GM18511 (cell line): ENCODE data around the gene STPG3.
A peak's percentile ranks its signal among the peaks of the same experiment; 100 is the strongest.

Experiments
- ATAC-seq: cut with Tn5 transposase; IDR thresholded peaks from one replicate; pipeline ENCODE4 v1.9.1; 2021; ENCODE audit warnings: mild to moderate bottlenecking, moderate library complexity; ENCODE audit not compliant: unreplicated experiment

STPG3 gene

DNA sequence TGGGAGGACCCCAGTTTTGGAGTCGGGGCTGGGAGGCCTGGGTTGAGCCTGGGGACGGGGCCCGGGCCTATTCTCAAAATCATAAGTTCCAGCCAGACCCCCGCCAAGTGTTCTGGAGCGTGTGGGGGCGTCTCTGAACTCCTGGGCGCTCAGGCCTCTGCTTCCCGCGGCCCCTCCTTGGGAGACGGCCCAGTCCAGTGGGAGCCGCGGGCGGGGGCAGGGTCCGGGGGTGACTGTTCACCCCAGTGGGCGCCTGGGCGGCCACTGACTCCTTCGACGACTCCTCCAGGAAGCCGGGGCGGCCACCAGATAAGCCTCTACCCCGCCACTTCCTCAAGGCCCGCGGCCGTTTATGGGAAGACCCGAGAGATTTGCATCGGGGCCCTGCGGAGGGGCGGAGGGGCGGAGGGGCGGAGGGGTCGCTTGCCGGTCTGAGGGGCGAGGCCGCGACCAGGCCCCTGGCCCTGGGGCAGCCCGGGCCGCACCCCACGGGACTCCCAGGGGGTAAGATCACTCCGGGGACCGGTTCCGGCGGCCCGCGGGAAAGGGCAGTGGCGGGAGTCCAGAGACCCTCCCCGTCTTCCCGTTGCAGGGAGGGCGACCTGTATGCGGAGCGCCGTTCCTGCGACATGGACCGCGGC lies 27.1 kb downstream of the STPG3 start:
- ATAC-seq = peak; percentile 9

DNA sequence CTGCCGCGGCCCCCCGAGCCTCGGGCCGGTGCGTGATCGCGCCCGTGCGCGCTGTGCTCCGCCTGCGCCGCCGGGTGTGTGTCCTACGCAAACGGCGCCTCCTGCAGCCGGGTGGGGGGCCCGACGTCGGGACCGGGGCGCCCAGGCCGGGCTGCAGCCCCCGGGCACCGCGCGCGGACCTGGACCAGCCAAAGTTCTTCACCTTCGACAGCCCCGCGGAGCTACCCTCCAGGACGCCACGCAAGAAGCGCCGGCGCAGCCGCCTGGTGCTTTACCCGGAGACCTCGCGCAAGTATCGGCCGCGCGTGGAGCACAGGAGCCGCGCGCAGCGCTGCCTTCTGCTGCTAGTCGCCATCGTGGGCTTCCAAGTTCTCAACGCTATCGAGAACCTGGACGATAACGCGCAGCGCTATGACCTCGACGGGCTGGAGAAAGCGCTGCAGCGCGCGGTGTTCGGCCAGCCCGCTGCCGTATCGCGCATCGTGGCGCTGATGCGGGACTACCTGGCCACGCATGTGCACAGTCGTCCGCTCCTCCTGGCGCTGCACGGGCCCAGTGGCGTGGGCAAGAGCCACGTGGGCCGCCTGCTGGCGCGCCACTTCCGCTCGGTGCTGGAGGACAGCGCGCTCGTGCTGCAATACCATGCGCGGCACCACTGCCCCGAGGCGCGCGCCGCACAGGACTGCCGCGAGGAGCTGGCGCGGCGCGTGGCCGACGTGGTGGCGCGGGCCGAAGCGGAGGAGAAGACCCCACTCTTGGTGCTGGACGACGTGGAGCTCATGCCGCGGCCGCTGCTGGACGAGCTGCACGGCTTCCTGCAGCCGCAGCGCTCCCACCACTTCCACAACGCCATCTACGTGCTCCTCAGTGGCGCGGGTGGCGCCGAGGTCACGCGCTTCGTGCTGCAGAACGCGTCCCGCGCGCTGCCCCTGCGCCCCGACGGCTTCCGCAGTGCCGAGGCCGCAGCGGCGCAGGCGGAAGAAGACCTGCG lies 27.9 kb downstream of the STPG3 start:
- no peak for ATAC-seq

DNA sequence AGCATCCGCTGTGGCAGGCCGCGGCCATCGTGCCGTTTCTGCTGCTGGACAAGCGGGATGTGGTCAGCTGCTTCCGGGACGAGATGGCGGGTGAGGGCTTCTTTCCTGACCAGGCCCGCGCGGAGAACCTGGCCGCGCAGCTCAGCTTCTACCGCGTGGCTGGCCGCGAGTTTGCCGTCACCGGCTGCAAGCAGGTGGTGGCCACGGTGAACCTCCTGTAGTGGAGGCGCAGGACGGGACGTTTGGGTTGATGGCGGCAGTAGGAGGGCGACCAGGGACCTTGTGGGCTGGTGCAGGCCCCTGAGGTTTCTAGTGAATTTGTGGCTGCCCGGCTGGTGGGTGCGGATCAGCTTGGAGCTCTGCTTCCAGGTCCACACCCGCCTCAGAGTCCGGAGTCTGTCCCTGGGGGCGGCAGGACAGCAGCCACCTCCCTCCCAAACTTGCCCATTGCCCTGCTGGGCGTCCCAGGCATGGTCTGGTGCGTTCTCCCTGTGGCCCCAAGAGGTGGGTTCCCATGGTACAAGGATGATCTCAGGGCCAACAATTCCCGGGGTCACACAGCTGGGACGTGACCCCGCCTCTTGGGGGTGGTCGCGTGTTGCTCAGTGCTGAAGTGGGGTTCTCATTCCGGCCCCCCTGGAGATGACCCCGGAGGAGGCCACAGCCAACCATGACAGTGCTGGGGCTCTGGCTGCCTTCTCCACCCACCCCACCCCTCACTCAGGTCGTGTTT lies 28.8 kb downstream of the STPG3 start:
- no peak for ATAC-seq

DNA sequence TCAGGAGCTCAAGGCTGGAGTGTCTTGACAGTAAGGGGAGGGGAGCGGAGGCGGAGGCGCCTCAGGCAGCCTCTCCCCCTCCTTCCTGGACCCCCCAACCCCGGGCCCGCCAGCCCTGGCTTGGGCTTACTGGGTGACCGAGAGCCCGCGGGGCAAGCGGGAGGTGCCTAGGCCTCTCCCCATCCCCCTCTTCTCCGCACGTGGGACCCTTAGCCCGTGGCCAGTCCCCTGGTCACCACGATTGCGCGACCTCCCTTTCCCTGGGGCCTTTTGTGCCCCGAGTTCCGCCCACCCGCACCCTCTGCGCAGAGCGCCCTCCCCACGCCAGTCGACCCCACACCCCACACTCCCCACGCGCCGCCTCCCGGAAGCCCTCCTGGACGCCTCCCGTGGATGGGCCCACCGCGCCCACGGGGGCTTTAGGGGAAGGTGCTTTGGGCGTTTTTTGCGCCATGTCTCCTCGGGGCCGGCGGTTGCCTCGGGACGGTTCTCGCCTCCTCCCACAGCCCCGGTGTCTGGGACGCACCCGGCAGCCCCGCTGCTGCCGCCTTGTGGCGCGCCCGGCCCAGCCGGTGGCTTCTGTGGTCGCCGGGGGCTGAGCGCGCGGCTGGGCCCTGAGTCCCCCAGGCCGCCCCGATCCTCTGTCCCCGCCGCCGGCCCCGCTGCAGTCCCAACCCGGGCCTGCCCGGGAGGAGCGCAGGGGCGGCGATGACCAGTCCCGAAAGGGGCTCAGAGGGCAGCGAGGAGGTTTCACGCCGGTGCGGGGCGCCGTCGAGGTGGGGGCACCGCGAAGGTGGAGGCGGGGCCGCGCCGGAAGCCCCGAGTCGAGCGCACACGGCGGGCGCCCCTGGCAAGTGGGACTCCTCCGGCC lies 29.6 kb downstream of the STPG3 start:
- no peak for ATAC-seq

DNA sequence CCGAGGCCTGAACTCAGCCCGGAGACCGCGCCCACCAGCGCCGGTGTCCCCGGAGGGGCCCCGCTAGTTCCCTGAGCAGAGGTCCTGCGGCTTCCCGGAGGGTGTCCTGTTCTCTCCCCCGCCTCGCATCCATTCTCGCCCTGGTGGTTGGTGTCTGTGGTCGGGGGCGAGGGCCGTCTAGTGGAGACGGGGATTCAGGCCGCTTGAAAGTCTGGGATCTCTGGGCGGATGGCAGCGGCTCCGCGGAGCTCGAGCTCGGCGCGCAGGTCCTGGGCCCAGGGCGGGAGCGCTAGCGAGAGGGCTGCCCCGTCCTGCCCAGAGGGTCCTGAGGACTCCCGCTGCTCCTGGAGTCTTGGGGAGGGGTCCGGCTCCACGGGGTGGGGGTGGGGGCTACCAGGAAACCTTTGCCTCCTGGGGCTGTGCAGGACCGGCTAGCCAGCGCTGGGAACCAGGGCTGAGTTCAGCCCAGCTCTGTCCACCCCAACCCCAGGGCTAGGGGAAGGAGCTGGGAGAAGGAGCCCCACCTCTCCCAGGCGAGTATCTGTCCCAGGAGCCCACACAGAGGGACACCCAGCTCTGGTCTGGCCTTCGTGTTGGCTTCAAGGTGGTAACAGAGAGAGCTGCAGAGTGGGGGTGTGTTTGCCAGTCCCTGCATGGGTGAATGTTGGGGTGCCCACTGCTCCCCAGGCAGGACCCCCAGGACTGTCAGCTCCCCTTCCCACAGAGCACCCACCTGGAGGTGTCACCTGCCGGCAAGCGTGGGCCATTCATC lies 30.4 kb downstream of the STPG3 start:
- no peak for ATAC-seq

DNA sequence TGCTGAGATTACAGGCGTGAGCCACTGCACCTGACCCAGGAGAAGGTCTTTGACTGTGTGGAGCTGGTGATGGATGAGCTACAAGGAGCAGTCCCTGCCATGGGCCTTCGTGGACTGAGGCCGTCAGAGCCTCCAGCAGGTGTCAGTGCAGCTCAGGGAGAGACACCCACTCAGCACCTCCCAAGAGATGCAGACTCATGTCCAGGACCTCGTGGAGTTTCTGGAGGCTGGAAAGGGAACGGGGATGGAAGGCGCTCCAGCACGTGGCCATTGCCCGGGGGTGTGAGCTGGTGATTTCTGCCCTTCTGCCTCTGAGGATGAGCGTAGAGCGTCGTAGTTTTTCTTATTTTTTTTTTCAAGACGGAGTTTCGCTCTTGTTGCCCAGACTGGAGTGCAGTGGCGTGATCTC lies 35.9 kb downstream of the STPG3 start:
- no peak for ATAC-seq

DNA sequence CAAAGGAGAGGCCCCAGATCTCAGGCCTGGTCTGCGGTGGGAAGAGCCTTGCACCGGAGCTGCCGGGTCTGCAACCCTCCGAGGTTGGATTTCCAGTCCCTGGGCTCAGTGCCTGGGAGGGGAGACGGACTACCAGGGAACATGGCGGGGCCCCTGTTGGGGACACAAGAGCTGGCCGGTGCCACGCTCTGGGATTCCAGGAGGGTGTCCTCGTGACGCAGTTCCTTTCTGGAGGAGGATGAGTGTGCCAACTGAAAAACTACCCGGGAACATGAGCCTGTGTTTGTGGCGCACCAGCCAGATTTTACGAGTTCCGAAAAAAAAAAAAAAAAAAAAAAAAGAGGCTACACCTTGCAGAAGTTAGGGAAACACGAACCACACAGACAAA lies 42.0 kb downstream of the STPG3 start:
- no peak for ATAC-seq

DNA sequence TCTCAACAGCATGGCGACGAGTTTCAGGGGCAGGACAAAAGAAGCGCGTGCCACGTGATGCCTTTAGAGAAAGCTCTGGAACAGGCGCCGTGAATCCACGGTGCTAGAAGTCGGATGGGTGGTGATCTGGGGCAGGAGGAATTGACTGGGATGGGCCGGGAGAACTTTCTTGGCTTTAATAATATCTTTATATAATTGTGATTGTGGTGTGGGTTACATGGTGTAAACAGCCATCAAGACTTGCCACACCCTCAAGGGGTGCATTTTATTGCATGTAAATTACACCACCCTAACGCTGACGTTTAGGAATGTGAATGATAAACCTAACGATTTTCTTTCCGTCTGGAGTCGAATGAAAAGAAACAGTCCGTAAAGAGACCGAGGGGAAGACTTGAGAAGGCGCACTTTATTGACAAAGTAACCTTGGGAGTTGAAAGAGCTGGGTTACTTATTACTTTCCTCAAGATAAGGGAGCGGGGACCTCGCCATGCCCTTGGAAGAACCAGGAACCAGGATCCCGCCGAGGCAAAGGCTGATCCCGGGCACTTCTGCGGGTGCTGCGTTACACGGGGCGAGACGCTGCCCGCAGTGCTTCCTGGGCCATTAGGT lies 42.5 kb downstream of the STPG3 start:
- ATAC-seq = no peak

DNA sequence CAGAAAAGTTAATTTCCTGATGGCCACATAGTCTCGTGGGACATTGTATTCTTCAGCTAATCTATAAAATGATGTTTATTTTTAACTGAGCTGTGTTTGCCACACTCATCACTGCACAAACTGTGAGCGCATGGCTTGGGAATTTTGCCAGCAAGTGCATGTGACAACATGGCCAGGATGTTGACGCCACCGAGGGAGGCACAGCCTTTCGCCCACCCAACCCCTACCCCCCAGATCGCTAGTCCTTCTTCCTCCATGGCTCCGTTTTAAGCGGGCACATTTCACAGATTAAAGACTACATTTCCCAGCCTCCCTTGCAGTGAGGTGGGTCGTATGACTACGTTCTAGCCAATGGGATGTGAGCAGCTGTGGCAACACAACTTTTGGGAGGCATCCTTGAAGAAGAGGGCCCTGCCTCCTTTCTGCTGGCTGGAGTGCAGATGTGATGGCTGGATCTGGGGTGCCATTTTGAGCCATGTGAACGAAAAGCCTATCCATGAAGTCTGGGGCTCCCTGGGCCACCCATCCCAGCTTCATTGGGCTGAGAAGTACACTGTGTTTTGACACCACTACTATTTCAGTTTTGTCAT lies 43.1 kb downstream of the STPG3 start:
- no peak for ATAC-seq

DNA sequence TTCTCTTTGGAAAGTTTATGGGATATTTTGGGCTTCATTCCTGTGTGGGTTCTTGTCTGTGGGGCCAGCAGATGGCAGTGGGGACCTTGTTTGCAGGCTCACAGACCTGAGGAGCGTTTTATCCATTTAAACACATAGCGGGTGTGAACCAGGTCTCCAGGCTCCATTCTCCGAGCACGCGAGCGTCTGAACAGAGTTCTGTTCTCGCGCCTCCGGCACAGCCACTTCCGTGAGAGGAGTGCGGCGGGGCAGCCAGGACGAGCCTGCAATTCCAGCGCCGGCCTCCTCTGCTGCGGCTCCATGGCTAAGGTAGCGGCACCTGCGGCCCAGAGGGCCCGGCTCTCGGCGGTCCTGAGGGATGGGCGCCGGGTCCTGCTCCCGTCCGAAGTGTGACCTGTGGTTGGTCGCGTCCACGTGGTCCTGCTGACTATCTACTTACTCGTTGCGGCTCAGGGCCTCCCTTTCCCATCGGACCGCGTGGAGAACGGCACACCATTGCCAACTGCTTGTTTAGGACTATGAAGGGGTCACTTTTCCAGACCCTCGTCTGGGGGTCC lies 43.7 kb downstream of the STPG3 start:
- ATAC-seq = no peak

DNA sequence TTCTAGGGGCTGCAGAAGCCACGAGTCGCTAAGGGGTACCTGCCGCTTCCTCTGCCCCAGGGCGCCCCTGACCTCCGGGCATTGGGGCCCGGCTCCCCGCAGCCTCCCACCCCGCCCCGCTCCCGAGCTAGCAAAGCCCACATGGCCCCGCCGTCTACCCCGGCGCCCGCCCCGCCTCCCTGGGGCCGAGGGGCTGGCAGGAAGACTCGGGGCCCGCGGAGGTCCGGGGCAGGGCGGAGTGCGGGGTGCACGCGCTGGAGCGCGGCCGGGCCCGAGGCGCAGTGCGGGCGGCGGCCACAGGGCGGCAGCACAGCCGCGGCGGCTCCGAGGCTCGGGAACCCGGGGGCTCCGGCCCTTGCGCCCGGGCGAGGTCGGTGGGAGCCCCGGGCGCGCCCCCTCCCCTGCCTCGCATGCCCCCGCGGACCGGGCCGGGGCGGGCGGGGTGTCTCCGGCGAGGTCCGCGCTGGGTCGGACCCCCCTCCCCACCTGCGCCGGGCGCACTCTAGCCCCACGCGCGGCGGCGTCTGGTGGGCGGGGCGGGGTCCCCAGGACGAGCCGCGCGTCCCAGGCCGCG lies 44.2 kb downstream of the STPG3 start:
- ATAC-seq = no peak

DNA sequence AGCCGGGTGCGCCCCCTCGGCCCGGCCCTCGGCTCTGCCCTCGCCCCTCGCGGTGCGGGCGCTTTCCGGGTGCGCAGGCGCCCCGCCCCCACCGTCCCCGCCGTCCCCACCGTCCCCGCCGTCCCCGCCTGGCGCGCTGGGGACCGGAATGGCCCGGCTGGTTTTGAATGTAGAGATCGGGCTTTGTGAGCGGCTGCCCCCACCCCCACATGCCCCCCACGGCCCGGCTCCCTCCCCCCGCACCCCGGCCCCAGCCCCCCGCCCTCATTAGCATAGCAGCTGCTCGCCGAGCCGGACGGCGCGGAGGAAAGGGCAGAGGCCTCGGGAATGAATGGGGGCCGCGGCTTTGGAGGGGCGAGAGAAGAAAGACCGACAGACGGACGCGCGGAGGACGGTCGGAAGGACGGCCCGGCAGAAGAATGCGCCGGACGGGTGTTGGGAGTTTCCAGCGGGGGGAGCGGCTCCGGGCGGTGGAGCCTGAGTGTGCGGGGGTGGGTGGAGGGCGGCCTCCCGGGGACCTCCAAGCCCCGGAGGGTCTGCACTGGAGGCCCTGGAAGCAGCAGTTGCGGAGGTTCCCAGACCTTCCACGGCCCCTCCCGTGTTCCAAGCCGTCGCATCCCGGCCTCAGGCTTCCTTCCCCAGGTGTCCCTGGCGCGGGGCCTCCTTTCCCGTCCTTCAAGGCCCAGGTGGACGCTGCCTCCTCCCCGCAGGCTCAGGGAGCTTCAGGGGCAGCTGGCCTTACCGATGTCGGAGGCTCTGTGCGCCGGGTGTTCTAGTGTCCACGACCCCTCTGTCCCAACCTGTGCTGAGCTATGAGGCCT lies 45.0 kb downstream of the STPG3 start:
- ATAC-seq = no peak

DNA sequence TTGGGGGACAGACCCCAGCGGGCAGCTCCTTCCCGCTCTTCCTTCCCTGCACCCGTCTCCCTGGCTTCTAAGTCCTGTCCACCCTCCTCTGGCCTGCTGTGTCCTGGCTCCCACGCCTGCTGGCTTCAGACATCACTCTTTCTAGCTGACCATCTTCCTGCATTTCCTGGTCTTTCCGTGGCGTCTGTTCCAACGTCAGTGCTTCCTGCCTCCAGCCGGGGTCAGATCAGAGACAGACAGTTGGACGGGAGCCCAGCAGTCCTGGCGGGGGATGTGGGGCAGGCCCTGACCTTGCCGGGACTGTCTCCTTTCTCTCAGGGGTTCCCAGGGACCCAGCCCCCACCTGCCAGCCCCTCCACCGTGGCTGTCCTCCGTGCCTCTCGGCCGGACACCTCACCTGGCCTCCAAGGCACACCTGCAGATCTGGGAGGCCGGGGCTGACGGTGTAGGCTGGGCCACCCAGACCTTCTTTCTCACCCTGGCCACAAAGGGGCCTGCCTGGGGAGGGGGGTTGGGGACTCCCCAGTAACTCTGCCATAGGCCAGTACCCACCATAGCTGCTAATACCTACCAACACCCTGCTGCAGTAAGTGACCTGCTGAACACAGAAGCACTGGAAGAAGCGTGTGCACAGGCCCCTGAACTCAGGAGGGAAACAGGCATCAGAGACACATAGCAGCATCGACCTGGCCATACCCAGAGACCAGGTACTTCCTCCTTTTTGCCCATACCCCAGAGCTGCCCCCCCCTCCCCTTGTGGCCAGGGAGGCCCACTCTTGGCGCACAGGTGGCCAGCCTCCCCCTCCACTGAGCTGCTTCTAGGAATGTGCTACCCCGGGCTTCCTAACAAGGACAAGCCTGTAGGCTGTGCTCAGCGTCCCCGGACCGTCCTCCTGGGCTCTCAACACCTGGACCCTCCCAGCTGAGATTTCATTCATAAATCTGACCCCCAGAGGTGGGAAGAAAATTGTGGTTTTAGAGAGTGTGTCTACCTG lies 45.9 kb downstream of the STPG3 start:
- ATAC-seq = no peak

DNA sequence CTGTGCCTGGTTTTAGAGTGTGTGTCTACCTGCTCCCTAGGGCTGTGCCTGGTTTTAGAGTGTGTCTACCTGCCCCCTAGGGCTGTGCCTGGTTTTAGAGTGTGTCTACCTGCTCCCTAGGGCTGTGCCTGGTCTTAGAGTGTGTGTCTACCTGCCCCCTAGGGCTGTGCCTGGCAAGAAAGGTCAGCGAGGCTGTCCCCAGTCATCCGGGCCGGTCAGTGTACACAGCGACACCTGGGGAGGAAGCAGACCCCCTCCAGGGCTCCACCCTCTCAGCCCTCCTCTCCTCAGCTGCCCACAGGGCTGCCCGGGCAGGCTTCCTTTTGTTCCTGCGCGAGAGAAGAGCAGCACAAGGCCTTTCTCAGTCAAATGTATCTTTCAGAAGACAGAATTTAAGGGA lies 46.9 kb downstream of the STPG3 start:
- no peak for ATAC-seq

DNA sequence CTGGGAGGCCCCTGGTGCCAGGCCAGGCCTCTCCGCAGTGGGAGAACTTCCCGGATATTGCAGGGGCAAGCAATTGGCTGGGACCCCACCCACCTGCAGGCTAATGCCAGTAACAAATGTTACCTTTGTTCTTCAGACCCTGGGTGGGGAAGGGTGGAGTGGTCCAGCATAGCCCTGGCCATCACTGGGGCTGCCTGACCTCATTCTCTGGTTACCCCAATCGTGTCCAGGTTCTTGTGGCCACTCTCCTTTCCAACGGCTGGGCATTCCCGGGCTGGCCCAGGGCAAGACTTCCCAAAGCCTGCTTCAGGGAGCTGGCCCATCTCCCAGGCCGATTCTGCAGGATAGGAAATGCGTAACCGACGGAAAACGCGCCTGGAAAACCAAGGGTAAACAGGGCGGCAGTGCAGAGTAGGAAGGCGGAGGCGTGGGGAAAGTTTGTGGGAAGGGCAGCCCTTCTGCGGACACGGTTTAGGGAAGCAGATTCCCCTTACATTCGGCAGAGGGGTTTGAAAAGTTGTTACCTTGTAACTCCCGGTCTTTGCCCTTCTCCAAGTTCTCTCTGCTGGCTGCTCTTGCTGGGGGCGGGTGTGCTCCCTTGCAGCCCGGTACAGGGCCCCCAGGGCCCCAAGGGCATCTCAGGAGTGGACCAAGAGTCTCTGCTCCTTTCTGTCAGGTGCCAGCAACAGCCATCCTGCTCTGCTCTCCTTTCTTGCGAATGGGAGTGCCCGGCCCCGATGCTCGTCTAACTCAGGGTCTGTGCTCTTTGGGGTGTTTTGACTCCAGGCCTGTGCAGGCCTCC lies 47.5 kb downstream of the STPG3 start:
- no peak for ATAC-seq

DNA sequence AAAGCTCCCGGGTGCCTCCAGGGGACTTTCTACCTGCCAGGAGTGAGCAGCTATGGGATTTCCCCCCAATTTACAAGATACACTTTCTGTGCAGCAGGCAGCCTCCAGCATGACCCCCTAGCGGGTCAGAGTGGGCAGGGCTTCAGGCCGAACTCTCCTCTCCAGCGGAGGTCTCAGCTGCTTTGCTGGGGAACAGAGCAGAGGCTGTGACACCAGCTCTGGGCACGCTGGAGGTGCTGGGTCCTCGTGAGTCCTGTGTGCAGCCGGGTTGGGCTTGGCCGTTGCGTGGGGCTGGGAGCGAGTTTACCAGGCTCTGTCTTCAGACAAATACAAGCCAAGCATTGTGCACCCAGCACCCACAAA lies 48.1 kb downstream of the STPG3 start:
- ATAC-seq = no peak
